Tibial nerve (tissue), 4 donors: ENCODE measurements around the gene LMNB1. TPM values are rescaled to one million over a fixed set of nuclear protein-coding genes. Genes with fewer than 3 reads are reported as not detected.

ENCODE experiments used
- DNase-seq, 2 donors: peaks; one replicate each; pipeline ENCODE4 v3.0.0-alpha.2; 2019; ENCODE audit warnings: low spot score in 2 of 2
- H3K27ac ChIP-seq, 4 donors: fragments of 200-600 bp; sonication (generic) in 3 of 4; one replicate each; pipeline ENCODE4 v1.5.1; 2017 to 2019; ENCODE audit warnings: mild to moderate bottlenecking in 1 of 4
- H3K27me3 ChIP-seq, 2 donors: fragments of 200-600 bp; sonication (generic) in 1 of 2; one replicate each; pipeline versions ENCODE4 v1.5.1 to v1.6.0; 2017 to 2019
- H3K36me3 ChIP-seq, 3 donors: fragments of 200-600 bp; sonication (generic); one replicate each; pipeline ENCODE4 v1.5.1; 2018 to 2019
- H3K4me1 ChIP-seq, 4 donors: fragments of 200-600 bp; sonication (generic) in 3 of 4; one replicate each; pipeline ENCODE4 v1.5.1; 2017 to 2019
- H3K4me3 ChIP-seq, 4 donors: fragments of 200-600 bp; sonication (generic) in 3 of 4; one replicate each; pipeline ENCODE4 v1.5.1; 2017 to 2019; ENCODE audit warnings: mild to moderate bottlenecking in 1 of 4, moderate library complexity in 1 of 4
- H3K9me3 ChIP-seq, 4 donors: fragments of 200-600 bp; sonication (generic) in 3 of 4; one replicate each; pipeline ENCODE4 v1.5.1; 2017 to 2019
- EP300 ChIP-seq, 2 donors: sonication (generic); formaldehyde crosslinking; IDR thresholded peaks; one replicate each; pipeline ENCODE4 v1.6.1; 2017; ENCODE audit warnings: antibody characterized with exemption in 2 of 2, mild to moderate bottlenecking in 1 of 2
- POLR2A ChIP-seq, 2 donors: fragments of 450-650 bp; IDR thresholded peaks; one replicate each; pipeline ENCODE4 v1.6.1; 2017; ENCODE audit warnings: antibody characterized with exemption in 2 of 2, mild to moderate bottlenecking in 2 of 2, moderate library complexity in 2 of 2
- WGBS, 2 donors: methylation state at CpG; one replicate each; pipeline ENCODE4 v1.1.5; 2018; 5-methylcytosine and 5-hydroxymethylcytosine counted together
- total RNA-seq, 4 donors: library from RNA; depleted of rRNA; stranded (reverse); fragments of >200 nt; gene quantifications; one replicate each; pipeline ENCODE4 v1.1.0, GENCODE V29; 2016
- TF ChIP-seq, protein P1 (sequence below), 5 experiments: fragments of 200-600 bp in 3 of 5; fragments of 450-650 bp in 2 of 5; sonication (generic) in 3 of 5; IDR thresholded peaks; one replicate each; pipeline ENCODE4 v1.5.1; 2016 to 2019; ENCODE audit warnings: antibody characterized with exemption in 5 of 5, mild to moderate bottlenecking in 3 of 5, moderate library complexity in 2 of 5

LMNB1 gene
- total RNA-seq, 4 donors from 2014 or later = 5.2 to 18.9 (median 12.0) TPM

DNA sequence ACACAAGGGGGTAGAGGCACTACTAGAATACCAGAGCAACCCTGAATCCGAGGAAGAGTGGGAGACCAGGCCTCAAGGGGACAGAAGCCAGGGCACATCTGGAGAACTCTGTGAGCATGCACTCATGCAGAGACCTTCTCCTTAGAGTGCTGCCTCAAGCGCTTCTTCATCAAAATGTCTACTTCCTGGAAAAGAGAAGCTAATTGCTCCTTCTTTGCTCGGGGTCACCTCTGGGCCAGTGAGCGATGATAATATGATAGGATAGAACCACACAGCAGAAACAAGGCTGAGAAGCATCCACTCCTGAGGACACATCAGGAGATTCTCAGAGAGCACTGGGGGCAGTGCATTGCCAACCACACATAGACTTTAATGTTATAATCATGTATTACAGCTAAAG is 23.7 kb upstream of the LMNB1 start:
- Histone ChIP-seq H3K4me1 (no peaks in the 10 kb centered on the region), H3K9me3 (no peaks in the 10 kb centered on the region), H3K27ac (no peak overlapping the region), H3K4me3 (no peak overlapping the region), H3K36me3 (no peaks in the 10 kb centered on the region), H3K27me3 (no peaks in the 10 kb centered on the region)
- TF ChIP-seq EP300 (IDR thresholded peaks at IDR 0.05) = no peak
- TF ChIP-seq, protein P1, sequence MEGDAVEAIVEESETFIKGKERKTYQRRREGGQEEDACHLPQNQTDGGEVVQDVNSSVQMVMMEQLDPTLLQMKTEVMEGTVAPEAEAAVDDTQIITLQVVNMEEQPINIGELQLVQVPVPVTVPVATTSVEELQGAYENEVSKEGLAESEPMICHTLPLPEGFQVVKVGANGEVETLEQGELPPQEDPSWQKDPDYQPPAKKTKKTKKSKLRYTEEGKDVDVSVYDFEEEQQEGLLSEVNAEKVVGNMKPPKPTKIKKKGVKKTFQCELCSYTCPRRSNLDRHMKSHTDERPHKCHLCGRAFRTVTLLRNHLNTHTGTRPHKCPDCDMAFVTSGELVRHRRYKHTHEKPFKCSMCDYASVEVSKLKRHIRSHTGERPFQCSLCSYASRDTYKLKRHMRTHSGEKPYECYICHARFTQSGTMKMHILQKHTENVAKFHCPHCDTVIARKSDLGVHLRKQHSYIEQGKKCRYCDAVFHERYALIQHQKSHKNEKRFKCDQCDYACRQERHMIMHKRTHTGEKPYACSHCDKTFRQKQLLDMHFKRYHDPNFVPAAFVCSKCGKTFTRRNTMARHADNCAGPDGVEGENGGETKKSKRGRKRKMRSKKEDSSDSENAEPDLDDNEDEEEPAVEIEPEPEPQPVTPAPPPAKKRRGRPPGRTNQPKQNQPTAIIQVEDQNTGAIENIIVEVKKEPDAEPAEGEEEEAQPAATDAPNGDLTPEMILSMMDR (IDR thresholded peaks at IDR 0.05) = no peak
- no peak for TF ChIP-seq POLR2A (IDR thresholded peaks at IDR 0.05)
- DNase-seq = no peak
- WGBS, 2 donors = 54 to 69% methylated on average over 4 of the region's 4 CpGs

DNA sequence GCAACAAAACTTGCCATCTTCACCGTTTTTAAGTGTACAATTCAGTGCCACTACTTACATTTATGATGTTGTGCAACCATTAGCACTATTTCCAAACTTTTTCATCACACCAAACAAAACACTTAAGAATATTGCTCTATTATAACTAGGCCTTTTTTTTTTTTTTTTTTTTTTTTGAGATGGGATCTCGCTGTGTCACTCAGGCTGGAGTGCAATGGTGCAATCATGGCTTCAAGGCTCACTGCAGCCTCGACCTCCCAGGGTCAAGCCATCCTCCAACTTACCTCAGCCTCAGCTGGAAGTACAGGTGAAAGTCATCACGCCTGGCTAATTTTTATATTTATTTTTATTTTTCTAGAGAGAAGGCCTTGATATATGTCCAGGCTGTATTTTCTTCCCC is 22.3 kb upstream of the LMNB1 start:
- Histone ChIP-seq H3K4me3 (no peak overlapping the region), H3K27me3 (no peaks in the 10 kb centered on the region), H3K27ac (no peak overlapping the region), H3K9me3 (no peaks in the 10 kb centered on the region), H3K36me3 (no peaks in the 10 kb centered on the region), H3K4me1 (no peaks in the 10 kb centered on the region)
- no peak for TF ChIP-seq POLR2A (IDR thresholded peaks at IDR 0.05)
- TF ChIP-seq, protein P1 (IDR thresholded peaks at IDR 0.05) = no peak
- no peak for TF ChIP-seq EP300 (IDR thresholded peaks at IDR 0.05)
- WGBS, 2 donors = 83 to 90% methylated on average over 4 of the region's 4 CpGs
- no peak for DNase-seq

- no peaks in the 10 kb centered on the region for H3K9me3 ChIP-seq
- H3K27ac ChIP-seq = no peak overlapping the region
- TF ChIP-seq EP300 (IDR thresholded peaks at IDR 0.05) (no peak), POLR2A (IDR thresholded peaks at IDR 0.05) (no peak)
- TF ChIP-seq, protein P1 (IDR thresholded peaks at IDR 0.05) = no peak
- no peaks in the 10 kb centered on the region for H3K36me3 ChIP-seq
- H3K4me1 ChIP-seq = no peaks in the 10 kb centered on the region
- 71 to 77% methylated on average over 4 of the region's 4 CpGs for WGBS, 2 donors
- no peak overlapping the region for H3K4me3 ChIP-seq
- no peaks in the 10 kb centered on the region for H3K27me3 ChIP-seq
- no peak for DNase-seq
These were observed 21.3 kb upstream of the LMNB1 start for GRCh38 chr5:126755593-126755992.

DNA sequence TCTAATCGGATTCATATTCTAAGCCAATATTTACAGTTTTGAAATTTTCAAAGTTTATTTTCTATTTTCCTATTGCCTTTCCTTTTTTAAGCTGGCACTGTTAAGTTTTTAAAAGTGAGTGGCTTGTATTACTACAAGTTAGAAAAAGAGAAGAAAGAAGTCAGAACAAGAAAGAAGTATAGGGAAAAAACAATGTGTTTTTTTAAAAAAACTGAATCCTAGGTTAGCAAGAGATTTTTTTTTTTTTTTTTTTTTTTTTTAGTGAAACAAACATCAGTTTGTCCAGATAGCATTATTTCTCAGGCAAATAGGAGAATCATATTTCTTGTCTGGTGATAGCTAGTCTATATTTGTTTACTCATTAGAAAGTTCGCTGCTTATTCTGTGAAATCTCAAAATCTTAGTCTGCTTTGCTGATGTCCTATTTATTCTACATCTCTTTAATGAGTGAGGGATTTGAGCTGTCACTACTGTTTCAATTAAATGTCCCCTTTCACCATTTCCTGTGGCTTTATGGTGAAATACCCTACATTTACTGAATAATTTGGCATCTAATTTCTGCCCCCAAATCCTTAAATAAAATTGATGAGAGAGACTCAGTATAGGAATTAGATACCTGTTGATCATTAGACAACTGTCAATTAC is 19.1 kb upstream of the LMNB1 start:
- WGBS, 2 donors = 82 to 83% methylated on average over 2 of the region's 2 CpGs
- Histone ChIP-seq H3K27me3 (no peaks in the 10 kb centered on the region), H3K9me3 (no peaks in the 10 kb centered on the region), H3K4me1 (no peaks in the 10 kb centered on the region), H3K4me3 (no peak overlapping the region), H3K36me3 (no peaks in the 10 kb centered on the region), H3K27ac (no peak overlapping the region)
- TF ChIP-seq POLR2A (IDR thresholded peaks at IDR 0.05) (no peak), EP300 (IDR thresholded peaks at IDR 0.05) (no peak)
- TF ChIP-seq, protein P1 (IDR thresholded peaks at IDR 0.05) = no peak
- DNase-seq = no peak

GRCh38 chr5:126763371-126763770 is 13.6 kb upstream of the LMNB1 start:
- 58 to 65% methylated on average over 5 of the region's 5 CpGs for WGBS, 2 donors

More at GRCh38 chr5:126763371-126763770, 13.6 kb upstream of the LMNB1 start:
- Histone ChIP-seq H3K4me1 (no peaks in the 10 kb centered on the region), H3K9me3 (no peaks in the 10 kb centered on the region), H3K27me3 (no peaks in the 10 kb centered on the region), H3K4me3 (no peak overlapping the region), H3K36me3 (no peaks in the 10 kb centered on the region), H3K27ac (no peak overlapping the region)
- TF ChIP-seq POLR2A (IDR thresholded peaks at IDR 0.05) (no peak), EP300 (IDR thresholded peaks at IDR 0.05) (no peak)
- TF ChIP-seq, protein P1 (IDR thresholded peaks at IDR 0.05) = no peak
- no peak for DNase-seq
